HPDE6-E6E7 (cell line): ENCODE data around the gene MIA.
"Not testable (repeated sequence)": the region's sequence is repeated elsewhere in the genome, so short reads cannot be mapped to it uniquely, and the experiment has no call there.

ENCODE experiments used
- DNase-seq: peaks from one replicate; pipeline ENCODE4 v3.0.0; 2011; ENCODE audit warnings: missing footprints; ENCODE audit errors: extremely low spot score

Gene MIA

DNA sequence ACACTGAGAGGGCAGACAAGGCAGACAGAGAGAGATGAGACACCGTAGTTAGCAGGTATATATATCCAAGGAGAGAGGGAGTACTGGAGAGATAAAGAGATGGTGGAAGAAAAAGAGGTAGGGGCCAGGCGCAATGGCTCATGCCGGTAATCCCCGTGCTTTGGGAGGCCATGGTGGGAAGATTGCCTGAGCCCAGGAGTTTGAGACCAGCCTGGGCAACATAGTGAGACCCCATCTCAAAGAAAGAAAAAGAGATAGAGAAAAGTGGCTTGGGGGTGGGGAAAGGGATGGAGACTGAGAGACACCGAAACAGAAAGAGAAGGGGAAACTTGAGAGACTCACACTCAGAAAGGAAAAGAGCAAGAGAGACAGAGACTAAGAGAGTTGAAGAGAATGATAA, 5.3 kb downstream of the MIA start:
- no peak for DNase-seq

DNA sequence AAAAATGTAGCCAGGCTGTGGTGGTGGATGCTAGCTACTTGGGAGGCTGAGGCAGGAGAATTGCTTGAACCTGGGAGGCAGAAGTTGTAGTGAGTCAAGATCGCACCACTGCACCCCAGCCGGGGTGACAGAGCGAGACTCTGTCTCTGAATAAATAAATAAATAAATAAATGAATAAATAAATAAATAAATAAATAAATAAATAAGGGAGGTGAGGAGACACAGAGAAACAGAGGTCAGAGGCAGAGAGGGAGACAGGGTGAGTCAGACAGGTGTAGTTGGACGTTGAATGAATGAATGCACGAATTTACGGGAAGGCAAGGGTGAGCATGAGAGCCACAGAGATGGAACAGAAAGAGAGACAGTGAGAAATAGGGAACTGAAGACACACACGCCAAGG, 5.8 kb downstream of the MIA start:
- no peak for DNase-seq

DNA sequence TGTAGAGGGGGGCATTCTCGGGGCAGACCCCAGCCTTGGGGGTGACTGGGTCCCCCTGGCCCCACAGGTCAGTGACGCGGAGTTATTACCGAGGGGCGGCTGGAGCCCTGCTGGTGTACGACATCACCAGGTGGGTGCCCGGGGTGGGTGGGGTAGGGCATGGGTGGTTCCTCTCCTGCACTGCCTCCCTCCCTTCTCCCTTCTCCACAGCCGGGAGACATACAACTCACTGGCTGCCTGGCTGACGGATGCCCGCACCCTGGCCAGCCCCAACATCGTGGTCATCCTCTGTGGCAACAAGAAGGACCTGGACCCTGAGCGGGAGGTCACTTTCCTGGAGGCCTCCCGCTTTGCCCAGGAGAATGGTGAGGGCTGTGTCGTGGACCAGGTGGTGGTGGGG, 8.4 kb downstream of the MIA start:
- DNase-seq = no peak

DNA sequence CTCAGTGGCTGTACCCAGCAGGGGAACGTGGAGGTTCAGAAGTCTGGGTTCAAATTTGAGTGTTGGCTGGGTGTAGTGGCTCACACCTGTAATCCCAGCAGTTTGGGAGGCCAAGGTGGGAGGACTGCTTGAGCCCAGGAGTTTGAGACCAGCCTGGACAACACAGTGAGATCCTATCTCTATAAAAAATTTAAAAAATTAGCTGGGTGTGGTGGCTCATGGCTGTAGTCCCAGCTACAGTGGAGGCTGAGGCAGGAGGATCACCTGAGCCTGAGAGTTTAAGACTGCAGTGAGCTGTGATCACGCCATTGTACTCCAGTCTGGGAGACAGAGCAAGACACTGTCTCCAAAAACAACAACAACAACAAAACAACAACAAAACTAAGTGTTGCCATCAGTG, 8.8 kb downstream of the MIA start:
- DNase-seq = not testable (repeated sequence)

DNA sequence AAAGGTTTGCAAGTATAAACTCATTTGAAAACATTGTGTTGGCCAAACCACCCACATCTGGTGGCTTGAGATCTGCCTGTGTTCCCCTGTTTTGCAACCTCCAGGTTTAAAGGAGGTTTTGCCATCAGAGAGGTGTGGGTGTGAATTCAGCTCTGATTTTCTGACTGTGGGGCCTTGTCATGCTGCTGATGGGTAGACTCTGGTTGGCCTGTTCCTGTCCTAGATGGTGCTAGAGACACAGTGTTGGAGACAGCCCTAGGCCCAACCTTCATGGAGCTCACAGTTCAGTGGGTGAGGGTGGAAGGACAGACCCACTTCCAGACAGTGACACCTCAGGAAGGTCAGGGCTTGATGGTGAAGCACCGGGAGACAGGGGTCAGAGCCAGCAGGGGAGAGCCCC, 10.2 kb downstream of the MIA start:
- no peak for DNase-seq

DNA sequence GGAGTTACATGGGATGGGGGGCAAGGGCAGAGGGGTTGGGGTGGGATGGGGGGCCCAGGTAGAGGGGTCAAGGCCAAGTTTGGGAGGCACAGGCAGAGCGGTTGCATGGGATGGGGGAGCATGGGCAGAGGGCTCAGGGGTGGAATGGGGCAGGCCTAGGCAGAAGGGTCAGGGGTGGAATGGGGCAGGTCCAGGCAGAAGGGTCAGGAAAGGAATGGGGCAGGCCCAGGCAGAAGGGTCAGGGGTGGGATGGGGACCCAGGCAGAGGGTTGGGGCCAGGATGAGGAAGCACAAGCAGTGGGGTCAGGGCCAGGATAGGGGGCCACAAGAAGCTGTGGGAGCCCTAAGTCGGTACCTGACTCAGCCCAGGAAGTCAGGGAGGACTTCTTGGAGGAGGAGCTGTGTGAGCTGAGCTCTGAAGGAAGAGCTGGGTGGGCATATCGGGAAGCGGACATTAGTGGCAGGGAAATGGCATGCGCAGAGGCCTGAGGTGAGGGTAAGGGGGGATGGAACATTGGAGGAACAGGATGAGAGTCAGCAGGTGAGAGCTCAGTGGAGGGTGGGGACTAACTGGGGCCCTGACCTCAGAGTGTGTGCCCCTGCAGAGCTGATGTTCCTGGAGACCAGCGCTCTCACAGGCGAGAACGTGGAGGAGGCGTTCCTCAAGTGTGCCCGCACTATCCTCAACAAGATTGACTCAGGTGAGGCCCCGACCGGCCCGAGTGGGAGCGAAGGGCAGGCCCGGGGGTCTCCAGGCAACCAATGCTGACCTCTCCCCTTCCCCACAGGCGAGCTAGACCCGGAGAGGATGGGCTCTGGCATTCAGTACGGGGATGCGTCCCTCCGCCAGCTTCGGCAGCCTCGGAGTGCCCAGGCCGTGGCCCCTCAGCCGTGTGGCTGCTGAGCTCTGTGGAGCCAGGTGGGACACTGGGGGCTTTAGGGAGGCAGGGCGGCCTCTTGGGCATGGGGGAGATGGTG, 11.0 kb downstream of the MIA start:
- DNase-seq = no peak

DNA sequence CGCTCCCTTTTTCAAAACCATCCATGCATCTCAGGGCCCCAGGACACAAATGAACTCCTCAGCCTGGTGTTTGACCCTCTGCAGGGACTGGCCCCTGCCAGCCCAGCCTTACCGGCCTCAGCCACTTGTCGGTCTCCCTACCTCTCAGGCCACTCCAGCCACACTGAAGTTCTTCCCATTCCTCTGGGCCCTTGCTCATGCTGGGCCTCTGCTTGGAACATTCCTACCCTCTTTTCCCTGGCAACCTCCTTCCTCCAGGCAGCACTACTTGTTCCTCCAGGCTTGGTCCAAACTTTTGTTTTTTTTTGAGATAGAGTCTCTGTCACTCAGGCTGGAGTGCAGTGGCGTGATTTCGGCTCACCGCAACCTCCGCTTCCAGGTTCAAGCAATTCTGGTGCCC, 16.0 kb downstream of the MIA start:
- no peak for DNase-seq

DNA sequence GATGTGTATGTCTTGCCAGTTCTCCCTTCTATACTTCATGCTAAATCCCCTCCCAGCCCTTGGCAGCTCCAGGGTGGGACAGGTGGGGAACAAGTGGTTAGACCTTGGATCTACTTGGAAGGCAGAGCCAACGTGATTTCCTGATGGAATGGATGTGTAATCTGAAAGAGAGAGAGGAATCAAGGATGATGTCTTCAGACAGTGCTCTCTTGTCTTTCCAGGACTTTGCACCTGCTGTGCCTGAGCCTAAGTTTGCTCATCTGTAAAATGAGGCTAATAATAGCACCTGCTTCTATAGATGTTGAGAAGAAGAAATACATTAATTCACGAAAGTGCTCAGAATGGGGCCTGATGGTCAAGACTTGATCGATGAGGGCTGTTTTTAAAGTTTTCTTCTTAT, 16.7 kb downstream of the MIA start:
- no peak for DNase-seq

DNA sequence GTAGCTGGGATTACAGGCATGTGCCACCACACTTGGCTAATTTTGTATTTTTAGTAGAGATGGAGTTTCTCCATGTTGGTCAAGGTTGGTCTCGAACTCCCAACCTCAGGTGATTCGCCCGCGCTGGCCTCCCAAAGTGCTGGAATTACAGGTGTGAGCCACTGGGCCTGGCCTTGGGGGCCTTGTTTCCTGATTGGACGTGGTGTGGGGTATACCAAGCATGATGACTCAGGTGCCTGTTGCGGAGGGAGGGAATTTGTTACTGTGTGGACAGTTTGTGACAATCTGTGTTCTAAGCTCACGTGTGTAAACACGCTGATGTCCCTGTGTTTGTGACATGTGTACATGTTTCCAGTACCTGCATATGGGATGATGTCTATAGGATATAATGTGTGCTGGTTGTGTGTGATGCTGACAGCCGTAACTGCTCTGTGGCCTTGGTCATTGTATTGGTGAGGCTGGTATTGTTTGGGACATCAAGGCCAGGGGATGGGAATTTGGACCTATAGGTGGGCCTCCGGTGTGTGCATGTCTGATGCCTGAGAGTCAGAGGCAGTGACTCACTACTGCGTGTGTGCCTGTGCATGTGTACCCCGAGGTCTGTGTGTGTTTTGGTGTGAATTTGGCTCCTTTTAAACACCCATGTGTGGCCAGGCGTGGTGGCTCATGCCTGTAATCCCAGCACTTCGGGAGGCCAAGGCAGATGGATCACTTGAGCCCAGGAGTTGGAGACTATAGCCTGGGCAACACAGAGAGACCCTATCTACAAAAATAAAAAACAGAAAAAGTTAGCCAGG, 22.0 kb downstream of the MIA start:
- DNase-seq = no peak

DNA sequence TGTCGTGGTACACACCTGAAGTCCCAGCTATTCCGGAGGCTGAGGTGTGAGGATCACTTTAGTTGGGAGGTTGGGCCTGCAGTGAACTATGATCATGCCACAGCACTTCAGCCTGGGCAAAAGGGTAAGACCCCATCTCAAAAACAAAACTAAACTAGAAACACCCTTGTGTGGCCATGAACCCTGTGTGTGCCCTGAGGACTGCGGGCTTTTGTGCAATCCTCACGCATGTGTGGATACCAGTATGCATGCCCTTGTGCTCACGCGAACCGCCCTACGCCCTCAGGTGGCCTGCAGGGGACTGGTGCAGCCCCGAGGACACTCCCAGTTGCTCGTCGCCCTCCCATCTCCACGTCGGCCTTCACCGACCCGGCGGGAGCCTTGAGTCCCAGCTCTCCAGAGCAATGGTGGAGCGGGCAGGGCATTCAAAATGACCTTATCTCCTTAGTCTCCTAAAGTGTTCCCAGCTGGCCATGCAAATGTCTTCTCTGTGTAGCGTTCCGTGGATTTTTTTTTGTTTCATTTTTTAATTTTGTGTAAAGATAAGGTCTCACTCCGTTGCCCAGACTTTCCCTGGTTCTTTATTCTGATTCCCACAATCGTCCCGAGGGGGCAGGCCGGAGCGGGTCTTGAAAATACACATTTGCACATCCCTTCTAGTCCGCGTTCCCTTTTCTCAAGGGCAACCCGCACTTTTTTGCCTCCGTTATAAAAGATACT, 22.8 kb downstream of the MIA start:
- DNase-seq = no peak

DNA sequence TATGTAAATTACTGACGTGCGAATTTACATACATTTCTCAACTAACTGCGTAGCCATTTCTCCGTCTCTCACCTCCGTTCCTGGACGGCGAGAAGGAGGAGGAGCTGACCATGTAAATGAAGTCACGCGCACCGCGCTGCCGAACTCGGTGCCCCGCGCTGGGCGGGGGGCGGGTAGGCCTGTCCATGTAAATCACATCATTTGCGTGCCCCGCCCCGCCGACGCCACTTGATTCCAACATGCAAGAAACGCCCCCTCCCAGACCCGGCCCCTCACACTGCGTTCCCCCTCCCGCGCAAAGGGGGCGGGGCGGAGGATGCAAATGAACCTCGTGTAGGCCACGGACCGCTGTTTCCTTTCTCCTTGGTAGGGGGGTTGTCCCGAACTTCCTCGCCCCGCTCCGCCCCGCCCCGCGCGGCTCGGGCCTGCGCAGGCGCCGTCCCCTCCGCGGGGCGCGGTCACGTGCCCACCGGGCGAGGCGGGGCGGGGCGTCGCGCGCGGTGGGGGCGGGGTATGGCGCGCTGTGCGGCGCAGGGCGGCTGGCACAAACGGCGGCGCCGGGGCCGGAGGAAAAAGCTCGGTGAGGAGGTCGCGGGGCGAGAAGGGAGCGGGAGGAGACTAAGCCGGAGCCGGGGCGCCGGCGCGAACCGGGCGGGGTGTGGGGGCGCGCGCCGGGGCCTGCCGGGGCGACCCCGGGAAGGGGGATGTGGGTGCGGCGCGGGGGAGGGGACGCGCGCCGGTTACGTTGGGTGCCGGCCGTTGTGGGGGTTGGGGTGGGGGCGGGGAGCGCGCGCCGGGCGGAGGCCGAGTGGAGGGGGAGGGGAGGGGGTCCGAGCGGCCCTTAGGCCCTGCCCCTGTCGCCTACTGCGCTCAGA, 23.6 kb downstream of the MIA start, which contains the start of gene EGLN2:
EGLN2 (plus strand) TSS at position 509 of the 875 bp plus-strand sequence. CDS start 1,382 bp downstream, outside the sequence.
- DNase-seq = peak; percentile 88

DNA sequence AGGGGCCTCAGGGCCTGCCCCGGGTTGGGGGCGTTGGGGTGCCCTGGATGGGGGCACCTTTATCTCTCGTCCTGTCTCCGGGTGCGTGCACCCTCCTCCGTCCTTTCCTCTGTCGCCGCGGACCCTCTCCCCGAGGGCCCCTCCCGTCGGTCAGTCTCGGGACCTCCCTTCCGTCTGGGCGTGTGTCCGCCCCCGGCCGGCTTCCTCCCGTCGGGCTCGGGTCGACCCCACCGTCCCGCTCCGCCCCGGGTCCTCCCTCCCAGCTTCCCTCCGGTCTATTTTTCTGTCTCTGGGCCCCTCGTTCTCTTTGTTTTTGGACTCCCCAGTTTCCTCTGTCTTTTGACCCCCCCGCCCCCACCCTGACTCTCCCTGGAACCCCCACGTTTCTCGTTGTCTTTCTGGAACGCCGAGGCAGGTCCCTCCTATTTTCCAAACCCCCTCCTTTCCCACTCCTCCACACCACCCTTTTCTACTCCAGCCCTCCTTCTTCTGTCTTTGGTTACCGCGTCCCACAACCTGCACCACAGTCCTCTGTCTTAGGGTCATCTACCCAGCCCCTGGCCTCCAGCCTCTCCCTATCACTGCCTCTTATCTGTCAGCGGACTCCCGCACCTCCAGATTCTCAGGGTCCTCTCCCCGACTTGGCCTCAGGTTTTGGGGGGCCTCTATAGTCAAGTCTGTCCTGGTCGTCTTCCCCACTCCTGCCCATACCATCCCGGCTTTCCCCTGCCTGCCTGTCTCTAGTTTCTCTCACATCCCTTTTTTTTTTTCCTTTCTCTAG, 24.4 kb downstream of the MIA start:
- no peak for DNase-seq

DNA sequence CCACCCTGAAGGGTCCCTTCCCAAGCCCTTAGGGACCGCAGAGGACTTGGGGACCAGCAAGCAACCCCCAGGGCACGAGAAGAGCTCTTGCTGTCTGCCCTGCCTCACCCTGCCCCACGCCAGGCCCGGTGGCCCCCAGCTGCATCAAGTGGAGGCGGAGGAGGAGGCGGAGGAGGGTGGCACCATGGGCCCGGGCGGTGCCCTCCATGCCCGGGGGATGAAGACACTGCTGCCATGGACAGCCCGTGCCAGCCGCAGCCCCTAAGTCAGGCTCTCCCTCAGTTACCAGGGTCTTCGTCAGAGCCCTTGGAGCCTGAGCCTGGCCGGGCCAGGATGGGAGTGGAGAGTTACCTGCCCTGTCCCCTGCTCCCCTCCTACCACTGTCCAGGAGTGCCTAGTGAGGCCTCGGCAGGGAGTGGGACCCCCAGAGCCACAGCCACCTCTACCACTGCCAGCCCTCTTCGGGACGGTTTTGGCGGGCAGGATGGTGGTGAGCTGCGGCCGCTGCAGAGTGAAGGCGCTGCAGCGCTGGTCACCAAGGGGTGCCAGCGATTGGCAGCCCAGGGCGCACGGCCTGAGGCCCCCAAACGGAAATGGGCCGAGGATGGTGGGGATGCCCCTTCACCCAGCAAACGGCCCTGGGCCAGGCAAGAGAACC, 25.1 kb downstream of the MIA start:
- no peak for DNase-seq

DNA sequence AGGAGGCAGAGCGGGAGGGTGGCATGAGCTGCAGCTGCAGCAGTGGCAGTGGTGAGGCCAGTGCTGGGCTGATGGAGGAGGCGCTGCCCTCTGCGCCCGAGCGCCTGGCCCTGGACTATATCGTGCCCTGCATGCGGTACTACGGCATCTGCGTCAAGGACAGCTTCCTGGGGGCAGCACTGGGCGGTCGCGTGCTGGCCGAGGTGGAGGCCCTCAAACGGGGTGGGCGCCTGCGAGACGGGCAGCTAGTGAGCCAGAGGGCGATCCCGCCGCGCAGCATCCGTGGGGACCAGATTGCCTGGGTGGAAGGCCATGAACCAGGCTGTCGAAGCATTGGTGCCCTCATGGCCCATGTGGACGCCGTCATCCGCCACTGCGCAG, 25.7 kb downstream of the MIA start:
- no peak for DNase-seq

DNA sequence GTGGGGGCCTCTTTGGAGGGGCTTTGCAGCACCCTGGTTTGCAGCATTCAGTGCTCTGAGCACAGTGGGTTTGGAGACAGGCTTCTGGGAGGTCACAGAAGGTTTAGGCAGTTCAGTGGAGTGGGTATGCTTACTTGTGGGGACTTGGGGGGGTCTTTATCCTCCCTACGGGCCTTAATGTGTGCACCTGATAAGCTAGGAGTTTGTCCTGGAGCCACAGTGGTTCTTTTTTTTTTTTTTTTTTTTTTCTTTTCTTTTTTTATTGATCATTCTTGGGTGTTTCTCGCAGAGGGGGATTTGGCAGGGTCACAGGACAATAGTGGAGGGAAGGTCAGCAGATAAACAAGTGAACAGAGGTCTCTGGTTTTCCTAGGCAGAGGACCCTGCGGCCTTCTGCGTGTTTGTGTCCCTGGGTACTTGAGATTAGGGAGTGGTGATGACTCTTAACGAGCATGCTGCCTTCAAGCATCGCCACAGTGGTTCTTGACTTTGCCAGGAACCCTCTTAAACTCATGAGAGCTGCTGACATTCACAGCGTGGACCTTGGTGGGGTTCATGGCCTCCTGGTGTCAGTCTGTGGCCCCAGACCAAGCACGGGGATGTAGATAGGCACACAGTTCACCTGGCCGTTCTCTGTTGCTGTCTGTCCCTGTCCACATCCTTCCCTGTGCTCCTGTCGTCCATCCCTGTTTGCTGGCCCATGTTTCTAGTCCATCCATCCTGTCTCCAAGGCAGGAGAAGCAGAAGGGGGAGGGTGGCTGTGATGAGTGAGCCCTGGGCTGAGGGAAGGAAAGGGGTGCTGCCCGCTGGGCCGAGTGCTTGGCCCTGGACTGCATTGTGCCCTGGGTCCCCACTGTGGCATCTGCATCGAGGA, 26.3 kb downstream of the MIA start:
- DNase-seq = no peak

DNA sequence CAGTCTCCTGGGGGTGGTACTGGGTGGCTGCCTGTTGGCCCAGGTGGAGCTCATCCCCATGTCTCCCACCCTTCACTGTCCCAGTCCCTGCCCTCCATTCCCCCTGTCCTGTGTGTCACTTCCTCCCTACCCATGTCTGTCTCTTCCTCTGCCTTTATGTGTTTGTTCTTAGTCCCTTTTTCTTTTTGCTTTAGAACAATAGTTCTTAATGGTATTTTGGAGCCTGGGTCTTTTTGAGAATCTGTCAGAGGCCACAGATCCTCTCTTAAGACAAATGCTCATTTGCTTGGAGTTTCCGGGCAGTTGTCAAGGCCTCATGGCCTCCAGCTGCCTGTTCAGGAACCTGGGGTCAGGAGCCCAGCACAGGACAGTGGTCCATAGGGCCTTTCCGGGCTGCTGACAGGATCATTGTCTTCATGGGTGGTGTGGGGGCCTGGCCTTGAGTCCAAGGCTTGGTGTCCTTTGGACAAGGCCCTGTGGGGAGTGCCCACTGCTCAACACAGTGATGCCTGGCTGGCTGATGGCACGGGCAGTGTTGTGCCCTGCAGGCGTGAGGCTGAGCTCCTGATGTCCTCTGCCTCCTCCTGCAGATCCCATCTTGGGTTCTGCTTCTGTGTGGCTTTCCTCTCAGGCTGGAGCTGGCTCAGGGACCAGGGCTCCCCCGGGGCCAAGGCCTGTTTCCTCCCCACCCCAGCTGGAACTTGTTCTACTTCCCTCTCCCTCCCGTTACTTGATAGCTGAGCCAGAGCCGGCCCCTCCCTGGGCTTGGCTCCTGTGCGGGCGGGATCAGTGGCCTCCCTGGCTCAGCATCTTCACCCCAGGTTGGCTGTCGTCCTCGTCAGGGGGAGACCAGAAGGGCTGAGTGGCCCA, 27.2 kb downstream of the MIA start:
- no peak for DNase-seq

DNA sequence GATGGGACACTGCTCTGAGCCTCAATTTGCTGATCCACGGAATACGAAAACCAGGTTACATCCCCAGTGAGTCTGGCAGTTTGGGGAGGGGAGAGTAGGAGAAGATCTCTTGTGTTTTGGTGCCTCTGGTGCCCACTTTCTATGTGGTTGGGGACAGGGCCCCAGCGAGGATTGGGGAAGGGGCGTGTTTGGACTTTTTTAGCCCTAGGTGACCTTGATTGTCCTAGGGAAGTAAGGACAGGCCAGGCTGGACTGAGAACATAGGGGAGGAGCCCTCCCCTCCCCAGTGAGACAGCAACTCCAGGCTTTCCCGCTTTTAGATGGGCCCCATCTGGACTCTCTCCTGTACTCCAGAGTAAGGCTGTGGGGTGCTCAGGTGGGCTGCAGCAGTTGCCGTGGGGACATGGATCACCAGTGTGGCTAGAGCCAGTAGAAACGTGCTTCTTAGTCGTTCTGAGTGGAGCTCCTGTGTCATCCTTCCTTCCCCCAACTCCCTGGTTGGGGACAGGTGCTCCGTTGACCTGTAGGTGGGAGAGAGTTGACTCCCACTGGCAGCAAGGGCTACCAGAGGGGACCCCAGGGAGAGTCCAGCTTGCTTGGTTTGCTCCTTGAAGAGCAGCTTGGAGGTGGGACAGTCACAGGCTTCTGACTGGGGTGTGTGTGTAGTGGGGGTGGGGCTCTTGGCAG, 28.0 kb downstream of the MIA start:
- DNase-seq = no peak
